Fibroblast of skin of right biceps (primary cell): ENCODE data around the gene AMDHD1.

ENCODE experiments used
- DNase-seq: peaks from one replicate; pipeline ENCODE4 v3.0.0-alpha.2; 2013

The AMDHD1 gene

GRCh38 chr12:95996034-95996658, 53.0 kb downstream of the AMDHD1 start, which contains the start of gene HAL:
Gene HAL (minus strand): TSS chr12:95996344. CDS start chr12:95995910, 434 bp downstream.
- DNase-seq = no peak

- no peak for DNase-seq
Measured at GRCh38 chr12:95997276-95997675, 54.1 kb downstream of the AMDHD1 start.

- DNase-seq = no peak
Measured at GRCh38 chr12:95997911-95998510, 54.9 kb downstream of the AMDHD1 start.

- peak; percentile 39 for DNase-seq
Measured at GRCh38 chr12:95998611-95999286, 55.6 kb downstream of the AMDHD1 start.

- no peak for DNase-seq
Measured at GRCh38 chr12:95999484-95999883, 56.4 kb downstream of the AMDHD1 start.

GRCh38 chr12:96000858-96001257, 57.7 kb downstream of the AMDHD1 start:
- DNase-seq = no peak

GRCh38 chr12:96006727-96007126, 63.6 kb downstream of the AMDHD1 start:
- no peak for DNase-seq

- DNase-seq = no peak
Measured at GRCh38 chr12:96007729-96008128, 64.6 kb downstream of the AMDHD1 start.

- no peak for DNase-seq
Measured at GRCh38 chr12:96014943-96015599, 71.9 kb downstream of the AMDHD1 start.

- DNase-seq = peak; percentile 25
Measured at GRCh38 chr12:96015672-96016071, 72.5 kb downstream of the AMDHD1 start.
